KMS-11 (cell line): ENCODE results near the gene HASPIN.
"Not testable (repeated sequence)": the region's sequence is repeated elsewhere in the genome, so short reads cannot be mapped to it uniquely, and the experiment has no call there.

Experiments used
- H2AFZ ChIP-seq: fragments of 200-600 bp; sonication (generic); 2 replicates; pipeline ENCODE4 v1.6.1; 2016; ENCODE audit warnings: antibody characterized with exemption, mixed run types, low read depth
- H3K27ac ChIP-seq: fragments of 200-600 bp; sonication (generic); 2 replicates; pipeline ENCODE4 v1.6.1; 2016; ENCODE audit warnings: mild to moderate bottlenecking, mixed run types
- H3K27me3 ChIP-seq: fragments of 200-600 bp; sonication (generic); 2 replicates; pipeline ENCODE4 v1.6.1; 2017; ENCODE audit warnings: mild to moderate bottlenecking, low read depth, mixed run types, moderate library complexity; ENCODE audit not compliant: insufficient read depth
- H3K36me3 ChIP-seq: fragments of 200-600 bp; sonication (generic); 2 replicates; pipeline ENCODE4 v1.6.1; 2017; ENCODE audit warnings: mild to moderate bottlenecking, mixed run types; ENCODE audit not compliant: insufficient read depth
- H3K4me1 ChIP-seq: fragments of 200-600 bp; sonication (generic); 2 replicates; pipeline ENCODE4 v1.6.1; 2016; ENCODE audit warnings: mild to moderate bottlenecking, low read depth, mixed run types; ENCODE audit not compliant: poor library complexity, severe bottlenecking
- H3K4me2 ChIP-seq: fragments of 200-600 bp; sonication (generic); 2 replicates; pipeline ENCODE4 v1.7.0; 2016; ENCODE audit warnings: mild to moderate bottlenecking, mixed run types
- H3K4me3 ChIP-seq: fragments of 200-600 bp; sonication (generic); IDR thresholded peaks from 2 replicates; pipeline ENCODE4 v1.6.1; 2017; ENCODE audit warnings: low read depth, low read length, mixed read lengths; ENCODE audit not compliant: insufficient read depth
- H3K79me2 ChIP-seq: fragments of 200-600 bp; sonication (generic); 2 replicates; pipeline ENCODE4 v1.6.1; 2016; ENCODE audit warnings: low read depth, mixed run types; ENCODE audit not compliant: insufficient read depth
- H3K9ac ChIP-seq: fragments of 200-600 bp; sonication (generic); 2 replicates; pipeline ENCODE4 v1.6.1; 2016; ENCODE audit warnings: mild to moderate bottlenecking, mixed run types
- H4K20me1 ChIP-seq: fragments of 200-600 bp; sonication (generic); 2 replicates; pipeline ENCODE4 v1.6.1; 2016; ENCODE audit warnings: mild to moderate bottlenecking, mixed run types; ENCODE audit not compliant: insufficient read depth
- CTCF ChIP-seq: fragments of 200-600 bp; sonication (generic); conservative IDR thresholded peaks from 2 replicates; pipeline ENCODE4 v1.6.1; 2017; ENCODE audit warnings: low read depth, mild to moderate bottlenecking, antibody characterized with exemption, low read length, moderate library complexity, mixed read lengths

Gene HASPIN

GRCh38 chr17:3697103-3697476 is 26.6 kb upstream of the HASPIN start:
- Histone ChIP-seq H3K4me2 (no peak overlapping the region), H3K9ac (no peak overlapping the region), H3K79me2 (no peaks in the 10 kb centered on the region; the same call in 1 of the 2 replicates), H3K27me3 (no peaks in the 10 kb centered on the region), H2AFZ (no peak overlapping the region), H3K36me3 (no peaks in the 10 kb centered on the region), H3K27ac (no peak overlapping the region), H3K4me1 (peaks cover 12% of the 10 kb centered on the region), H3K4me3 (no peak overlapping the region), H4K20me1 (no peaks in the 10 kb centered on the region)
- TF ChIP-seq CTCF = no peak

- Histone ChIP-seq H3K27ac (no peak overlapping the region), H3K9ac (no peak overlapping the region), H3K4me3 (no peak overlapping the region), H2AFZ (no peak overlapping the region), H4K20me1 (no peaks in the 10 kb centered on the region), H3K4me1 (peaks cover 11% of the 10 kb centered on the region), H3K27me3 (no peaks in the 10 kb centered on the region), H3K36me3 (no peaks in the 10 kb centered on the region), H3K79me2 (no peaks in the 10 kb centered on the region; the same call in 1 of the 2 replicates), H3K4me2 (no peak overlapping the region)
- TF ChIP-seq CTCF = no peak
Observed at GRCh38 chr17:3698139-3698538, 25.6 kb upstream of the HASPIN start.

GRCh38 chr17:3699951-3700350 is 23.8 kb upstream of the HASPIN start:
- no peaks in the 10 kb centered on the region for H3K36me3 ChIP-seq
- H3K4me1 ChIP-seq = no peaks in the 10 kb centered on the region
- H3K27me3 ChIP-seq = no peaks in the 10 kb centered on the region
- H4K20me1 ChIP-seq = no peaks in the 10 kb centered on the region
- no peak overlapping the region for H3K27ac ChIP-seq
- TF ChIP-seq CTCF = no peak
- H3K79me2 ChIP-seq = no peaks in the 10 kb centered on the region
- no peak overlapping the region for H2AFZ ChIP-seq
- no peak overlapping the region for H3K4me3 ChIP-seq
- no peak overlapping the region for H3K4me2 ChIP-seq
- no peak overlapping the region for H3K9ac ChIP-seq

GRCh38 chr17:3702041-3702539 is 21.6 kb upstream of the HASPIN start:
- not testable (repeated sequence) for H3K9ac ChIP-seq, H2AFZ ChIP-seq, H3K4me1 ChIP-seq, H3K79me2 ChIP-seq, H4K20me1 ChIP-seq, H3K4me3 ChIP-seq, H3K27ac ChIP-seq, H3K36me3 ChIP-seq, H3K27me3 ChIP-seq, H3K4me2 ChIP-seq

- Histone ChIP-seq H3K36me3 (no peaks in the 10 kb centered on the region), H3K27ac (no peak overlapping the region), H3K27me3 (no peaks in the 10 kb centered on the region), H3K4me1 (peaks cover 20% of the 10 kb centered on the region), H3K79me2 (no peaks in the 10 kb centered on the region), H3K4me3 (no peak overlapping the region), H4K20me1 (no peaks in the 10 kb centered on the region), H2AFZ (no peak overlapping the region), H3K4me2 (no peak overlapping the region), H3K9ac (no peak overlapping the region)
- no peak for TF ChIP-seq CTCF
Observed at GRCh38 chr17:3704931-3705717, 18.6 kb upstream of the HASPIN start.

GRCh38 chr17:3705718-3705984 is 18.1 kb upstream of the HASPIN start:
- not testable (repeated sequence) for H3K79me2 ChIP-seq, H4K20me1 ChIP-seq, H3K36me3 ChIP-seq, H3K4me3 ChIP-seq, H3K4me2 ChIP-seq, H3K27ac ChIP-seq, H3K9ac ChIP-seq, H3K27me3 ChIP-seq, H2AFZ ChIP-seq
- H3K4me1 ChIP-seq = peaks cover 26% of the 10 kb centered on the region
